Mesendoderm (in vitro differentiated cells): ENCODE results near the gene HES3.

Source experiments
- DNase-seq: peaks from one replicate; pipeline ENCODE4 v3.0.0; 2013
- H2AK5ac ChIP-seq: 2 replicates; pipeline ENCODE4 v1.6.1; 2013; ENCODE audit warnings: low read length, inconsistent platforms
- H2BK120ac ChIP-seq: 2 replicates; pipeline ENCODE4 v1.6.1; 2013; ENCODE audit warnings: low read depth, mild to moderate bottlenecking, low read length, moderate library complexity, mixed read lengths
- H2BK15ac ChIP-seq: replicated peaks from 2 replicates; pipeline ENCODE4 v1.6.1; 2013; ENCODE audit warnings: low read depth, mild to moderate bottlenecking, moderate library complexity
- H2BK5ac ChIP-seq: 2 replicates; pipeline ENCODE4 v1.6.1; 2013; ENCODE audit warnings: low read length, inconsistent platforms
- H3K18ac ChIP-seq: 2 replicates; pipeline ENCODE4 v1.6.1; 2013; ENCODE audit warnings: mild to moderate bottlenecking, low read length, mixed read lengths
- H3K23ac ChIP-seq: one replicate; pipeline ENCODE4 v1.6.1; 2013; ENCODE audit warnings: low read length
- H3K27ac ChIP-seq: 2 replicates; pipeline ENCODE4 v1.5.1; 2013; ENCODE audit warnings: low read depth, mild to moderate bottlenecking, inconsistent platforms, low read length, moderate library complexity
- H3K27me3 ChIP-seq: 2 replicates; pipeline ENCODE4 v1.6.1; 2013; ENCODE audit warnings: low read length, control low read depth, mild to moderate bottlenecking, inconsistent platforms; ENCODE audit not compliant: insufficient read depth, poor library complexity
- H3K36me3 ChIP-seq: 2 replicates; pipeline ENCODE4 v1.6.1; 2013; ENCODE audit warnings: low read length, inconsistent platforms; ENCODE audit not compliant: control insufficient read depth, insufficient read depth
- H3K4ac ChIP-seq: one replicate; pipeline ENCODE4 v1.6.1; 2013; ENCODE audit warnings: low read depth, mild to moderate bottlenecking, low read length, moderate library complexity
- H3K4me1 ChIP-seq: 2 replicates; pipeline ENCODE4 v1.6.1; 2013; ENCODE audit warnings: low read depth, low read length, inconsistent platforms; ENCODE audit not compliant: control insufficient read depth
- H3K4me2 ChIP-seq: 2 replicates; pipeline ENCODE4 v1.6.1; 2013; ENCODE audit warnings: low read length
- H3K4me3 ChIP-seq: 2 replicates; pipeline ENCODE4 v1.5.1; 2013; ENCODE audit warnings: mild to moderate bottlenecking, low read length
- H3K56ac ChIP-seq: one replicate; pipeline ENCODE4 v1.6.1; 2013; ENCODE audit warnings: low read length
- H3K79me1 ChIP-seq: 2 replicates; pipeline ENCODE4 v1.6.1; 2013; ENCODE audit warnings: low read length, inconsistent platforms
- H3K79me2 ChIP-seq: 2 replicates; pipeline ENCODE4 v1.6.1; 2013; ENCODE audit warnings: mild to moderate bottlenecking, low read length; ENCODE audit not compliant: control insufficient read depth, insufficient read depth
- H3K9ac ChIP-seq: 2 replicates; pipeline ENCODE4 v1.6.1; 2013; ENCODE audit warnings: low read length, inconsistent platforms
- H4K5ac ChIP-seq: one replicate; pipeline ENCODE4 v1.6.1; 2013; ENCODE audit warnings: low read length
- H4K8ac ChIP-seq: one replicate; pipeline ENCODE4 v1.6.1; 2013; ENCODE audit warnings: low read depth, mild to moderate bottlenecking, control low read depth, low read length, moderate library complexity
- WGBS: extraction: QIAGEN DNeasy Blood & Tissue Kit; methylation state at CpG from one replicate; pipeline ENCODE4 v1.1.7; 2013; ENCODE audit warnings: low lambda C conversion rate, missing lambda C conversion rate; ENCODE audit not compliant: insufficient coverage; ENCODE audit errors: extremely low coverage; 5-methylcytosine and 5-hydroxymethylcytosine counted together

HES3 gene

GRCh38 chr1:6273380-6273891, 29.5 kb downstream of the HES3 start:
- WGBS = no CpG with 5 or more reads among the region's 19 CpGs
- Histone ChIP-seq H3K4me1 (peaks cover 2% of the 10 kb centered on the region), H3K9ac (no peak overlapping the region), H4K5ac (no peak overlapping the region), H4K8ac (no peak overlapping the region), H3K79me2 (no peaks in the 10 kb centered on the region), H2BK5ac (no peak overlapping the region), H3K27me3 (no peaks in the 10 kb centered on the region), H3K79me1 (no peaks in the 10 kb centered on the region), H3K23ac (no peak overlapping the region), H3K4me2 (no peak overlapping the region), H3K27ac (no peak overlapping the region), H2BK120ac (no peak overlapping the region), H3K4me3 (no peak overlapping the region), H2BK15ac (no peak overlapping the region), H2AK5ac (no peak overlapping the region), H3K36me3 (peaks cover 2% of the 10 kb centered on the region), H3K18ac (no peak overlapping the region), H3K4ac (no peak overlapping the region), H3K56ac (no peak overlapping the region)
- DNase-seq = peak; percentile 88

- Histone ChIP-seq H3K23ac (no peak overlapping the region), H2BK15ac (no peak overlapping the region), H3K4ac (no peak overlapping the region), H3K4me3 (no peak overlapping the region), H3K4me2 (no peak overlapping the region), H2BK5ac (no peak overlapping the region), H2BK120ac (no peak overlapping the region), H3K18ac (no peak overlapping the region), H4K5ac (no peak overlapping the region), H3K79me2 (no peaks in the 10 kb centered on the region), H3K27ac (no peak overlapping the region), H3K36me3 (peaks cover 2% of the 10 kb centered on the region), H3K27me3 (no peaks in the 10 kb centered on the region), H2AK5ac (no peak overlapping the region), H3K4me1 (peaks cover 2% of the 10 kb centered on the region), H4K8ac (no peak overlapping the region), H3K79me1 (no peaks in the 10 kb centered on the region), H3K56ac (peak overlapping the region; percentile 15), H3K9ac (no peak overlapping the region)
- DNase-seq = no peak
- no CpG with 5 or more reads among the region's 11 CpGs for WGBS
Observed at GRCh38 chr1:6274102-6274501, 30.1 kb downstream of the HES3 start.

GRCh38 chr1:6274622-6275139, 30.7 kb downstream of the HES3 start:
- H2BK5ac ChIP-seq = no peak overlapping the region
- no peaks in the 10 kb centered on the region for H3K79me2 ChIP-seq
- H3K4ac ChIP-seq = no peak overlapping the region
- WGBS = no CpG with 5 or more reads among the region's 16 CpGs
- no peak overlapping the region for H3K23ac ChIP-seq
- no peak overlapping the region for H2BK15ac ChIP-seq
- no peak overlapping the region for H3K18ac ChIP-seq
- H4K5ac ChIP-seq = no peak overlapping the region
- no peak overlapping the region for H4K8ac ChIP-seq
- no peak overlapping the region for H3K4me3 ChIP-seq
- H3K27me3 ChIP-seq = no peaks in the 10 kb centered on the region
- no peak for DNase-seq
- no peak overlapping the region for H3K9ac ChIP-seq
- peaks cover 2% of the 10 kb centered on the region for H3K36me3 ChIP-seq
- H3K4me1 ChIP-seq = peaks cover 2% of the 10 kb centered on the region
- H3K56ac ChIP-seq = no peak overlapping the region
- no peak overlapping the region for H2BK120ac ChIP-seq
- H3K27ac ChIP-seq = no peak overlapping the region
- H2AK5ac ChIP-seq = no peak overlapping the region
- no peak overlapping the region for H3K4me2 ChIP-seq
- no peaks in the 10 kb centered on the region for H3K79me1 ChIP-seq

GRCh38 chr1:6275826-6276782, 32.1 kb downstream of the HES3 start:
- H4K5ac ChIP-seq = no peak overlapping the region
- no peak overlapping the region for H2BK5ac ChIP-seq
- no peak overlapping the region for H3K18ac ChIP-seq
- no peak overlapping the region for H3K27ac ChIP-seq
- H4K8ac ChIP-seq = no peak overlapping the region
- H3K9ac ChIP-seq = peak overlapping the region; percentile 19
- H2BK15ac ChIP-seq = no peak overlapping the region
- no CpG with 5 or more reads among the region's 35 CpGs for WGBS
- no peaks in the 10 kb centered on the region for H3K79me2 ChIP-seq
- H3K4me2 ChIP-seq = no peak overlapping the region
- H3K4me3 ChIP-seq = no peak overlapping the region
- H3K36me3 ChIP-seq = peaks cover 2% of the 10 kb centered on the region
- no peak overlapping the region for H2AK5ac ChIP-seq
- H3K23ac ChIP-seq = peak overlapping the region; percentile 45
- H3K4ac ChIP-seq = no peak overlapping the region
- no peak overlapping the region for H3K56ac ChIP-seq
- peak; percentile 19 for DNase-seq
- H2BK120ac ChIP-seq = no peak overlapping the region
- no peaks in the 10 kb centered on the region for H3K27me3 ChIP-seq
- peaks cover 2% of the 10 kb centered on the region for H3K4me1 ChIP-seq
- no peaks in the 10 kb centered on the region for H3K79me1 ChIP-seq

- H2BK15ac ChIP-seq = no peak overlapping the region
- no peaks in the 10 kb centered on the region for H3K27me3 ChIP-seq
- H4K8ac ChIP-seq = no peak overlapping the region
- no peak overlapping the region for H2BK120ac ChIP-seq
- H3K4me3 ChIP-seq = no peak overlapping the region
- no peaks in the 10 kb centered on the region for H3K79me1 ChIP-seq
- no peak for DNase-seq
- H3K4ac ChIP-seq = no peak overlapping the region
- H2AK5ac ChIP-seq = no peak overlapping the region
- no peak overlapping the region for H3K18ac ChIP-seq
- no peaks in the 10 kb centered on the region for H3K79me2 ChIP-seq
- no peak overlapping the region for H3K9ac ChIP-seq
- WGBS = no CpG with 5 or more reads among the region's 20 CpGs
- H3K4me2 ChIP-seq = no peak overlapping the region
- H3K56ac ChIP-seq = no peak overlapping the region
- H3K36me3 ChIP-seq = peaks cover 2% of the 10 kb centered on the region
- H4K5ac ChIP-seq = no peak overlapping the region
- no peak overlapping the region for H3K27ac ChIP-seq
- peaks cover 2% of the 10 kb centered on the region for H3K4me1 ChIP-seq
- H2BK5ac ChIP-seq = no peak overlapping the region
- no peak overlapping the region for H3K23ac ChIP-seq
Observed at GRCh38 chr1:6276811-6277555, 33.0 kb downstream of the HES3 start.
